Stimulated activated CD8-positive, alpha-beta memory T cell treated with anti-CD3 and anti-CD28 coated beads, Interleukin-4, amount 100 ng/mL, for 48 hours (primary cell): ENCODE results near the gene GSC2.

Experiments
- DNase-seq: peaks from one replicate; pipeline ENCODE4 v3.0.0-alpha.2; 2020

The GSC2 gene

GRCh38 chr22:19149991-19150390, at the start of gene GSC2:
Gene GSC2 (minus strand): TSS chr22:19150292. CDS start chr22:19150283, 9 bp downstream.
- no peak for DNase-seq

GRCh38 chr22:19199479-19199878, 49.4 kb upstream of the GSC2 start:
- DNase-seq, result no peak

GRCh38 chr22:19197997-19198865, 48.1 kb upstream of the GSC2 start:
- DNase-seq, result no peak

- no peak for DNase-seq
Measured at GRCh38 chr22:19196841-19197612, 46.9 kb upstream of the GSC2 start.

GRCh38 chr22:19195796-19196731, 46.0 kb upstream of the GSC2 start:
- DNase-seq, result no peak

GRCh38 chr22:19194766-19195536, 44.9 kb upstream of the GSC2 start:
- no peak for DNase-seq

- no peak for DNase-seq
Measured at GRCh38 chr22:19193879-19194278, 43.8 kb upstream of the GSC2 start.

GRCh38 chr22:19187716-19188563, 37.8 kb upstream of the GSC2 start:
- DNase-seq, result no peak

- no peak for DNase-seq
Measured at GRCh38 chr22:19184276-19184997, 34.3 kb upstream of the GSC2 start.

GRCh38 chr22:19183216-19183615, 33.1 kb upstream of the GSC2 start:
- no peak for DNase-seq

- DNase-seq, result peak; percentile 62
Measured at GRCh38 chr22:19182472-19183157, 32.5 kb upstream of the GSC2 start.

- peak; percentile 54 for DNase-seq
Measured at GRCh38 chr22:19181786-19182471, 31.8 kb upstream of the GSC2 start.

- DNase-seq, result no peak
Measured at GRCh38 chr22:19180740-19181410, 30.8 kb upstream of the GSC2 start.

GRCh38 chr22:19180234-19180633, 30.1 kb upstream of the GSC2 start:
- DNase-seq, result no peak

GRCh38 chr22:19179497-19180048, 29.5 kb upstream of the GSC2 start:
- DNase-seq, result peak; percentile 61

GRCh38 chr22:19178657-19179496, 28.8 kb upstream of the GSC2 start, which contains the start of gene SLC25A1:
Gene SLC25A1 (minus strand): TSS chr22:19178736. CDS start chr22:19178673, 63 bp downstream.
- DNase-seq, result peak; percentile 94

- peak; percentile 67 for DNase-seq
Measured at GRCh38 chr22:19178065-19178656, 28.1 kb upstream of the GSC2 start.
